ACC112 (cell line): Measurements from ENCODE around the gene SOHLH1.

Experiments used
- H2AFZ ChIP-seq: fragments of 200-600 bp; sonication (generic); one replicate; pipeline ENCODE4 v1.6.0; 2017; ENCODE audit warnings: antibody characterized with exemption, low read length; ENCODE audit not compliant: unreplicated experiment
- H3K27ac ChIP-seq: fragments of 200-600 bp; sonication (generic); 2 replicates; pipeline ENCODE4 v1.5.1; 2014; ENCODE audit warnings: low read depth, mild to moderate bottlenecking, antibody characterized with exemption, low read length, moderate library complexity
- H3K27me3 ChIP-seq: fragments of 200-600 bp; sonication (generic); 2 replicates; pipeline ENCODE4 v1.6.1; 2014; ENCODE audit warnings: mild to moderate bottlenecking, antibody characterized with exemption, low read length, moderate library complexity, mixed read lengths; ENCODE audit not compliant: insufficient read depth
- H3K36me3 ChIP-seq: fragments of 200-600 bp; sonication (generic); 2 replicates; pipeline ENCODE4 v1.6.1; 2016; ENCODE audit warnings: mild to moderate bottlenecking, antibody characterized with exemption, low read length, moderate library complexity, mixed read lengths; ENCODE audit not compliant: insufficient read depth
- H3K4me1 ChIP-seq: fragments of 200-600 bp; sonication (generic); one replicate; pipeline ENCODE4 v1.6.1; 2016; ENCODE audit warnings: low read length, mixed read lengths; ENCODE audit not compliant: insufficient read depth, unreplicated experiment, control insufficient read depth
- H3K4me3 ChIP-seq: fragments of 200-600 bp; sonication (generic); 2 replicates; pipeline ENCODE4 v1.5.1; 2014; ENCODE audit warnings: mild to moderate bottlenecking, low read depth, low read length
- H3K79me2 ChIP-seq: fragments of 200-600 bp; sonication (generic); one replicate; pipeline ENCODE4 v1.6.0; 2016; ENCODE audit warnings: low read length; ENCODE audit not compliant: control insufficient read depth, unreplicated experiment, insufficient read depth

The SOHLH1 gene

GRCh38 chr9:135699440-135699839, at the start of gene SOHLH1:
TSS of gene SOHLH1 (minus strand) at chr9:135699481. CDS start at chr9:135699467, 14 bp downstream.
- H3K4me1 ChIP-seq, result no peaks in the 10 kb centered on the region
- H3K4me3 ChIP-seq, result no peak within 1 kb of the TSS
- H3K36me3 ChIP-seq, result no peaks in the 10 kb centered on the region
- H3K27ac ChIP-seq, result no peak within 1 kb of the TSS
- H2AFZ ChIP-seq, result no peak within 1 kb of the TSS
- H3K27me3 ChIP-seq, result peaks cover 17% of the 10 kb centered on the region
- no peaks in the 10 kb centered on the region for H3K79me2 ChIP-seq

DNA sequence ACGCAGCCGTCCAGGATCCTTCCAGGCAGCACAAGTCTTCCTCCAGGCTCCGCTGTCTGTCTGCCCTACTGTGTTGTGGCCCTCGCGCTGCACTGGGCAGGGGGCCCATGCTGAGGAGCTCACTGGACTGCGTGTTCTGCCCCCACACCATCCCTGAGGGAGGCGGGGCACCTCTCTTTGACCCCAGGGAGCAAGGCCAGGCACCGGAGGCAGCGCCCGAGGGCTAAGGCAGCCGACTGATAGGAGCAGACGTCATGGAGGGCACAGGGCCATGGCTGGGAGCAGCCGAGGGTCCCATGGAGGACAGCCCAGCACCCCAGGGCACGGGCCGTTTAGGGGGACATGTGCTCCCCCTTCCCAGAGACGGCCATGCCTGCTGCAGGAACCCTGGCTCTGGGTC, 49.4 kb upstream of the SOHLH1 start:
- Histone ChIP-seq H3K4me1 (no peaks in the 10 kb centered on the region), H3K79me2 (no peaks in the 10 kb centered on the region), H3K4me3 (no peak overlapping the region), H3K27ac (no peak overlapping the region), H2AFZ (no peak overlapping the region), H3K27me3 (peaks cover 36% of the 10 kb centered on the region), H3K36me3 (no peaks in the 10 kb centered on the region)

- Histone ChIP-seq H3K79me2 (no peaks in the 10 kb centered on the region), H3K36me3 (no peaks in the 10 kb centered on the region), H3K4me3 (no peak overlapping the region), H3K4me1 (no peaks in the 10 kb centered on the region), H3K27ac (no peak overlapping the region), H3K27me3 (peaks cover 31% of the 10 kb centered on the region; the same call in 1 of the 2 replicates), H2AFZ (no peak overlapping the region)
Observed at GRCh38 chr9:135747311-135747710, 48.0 kb upstream of the SOHLH1 start.

DNA sequence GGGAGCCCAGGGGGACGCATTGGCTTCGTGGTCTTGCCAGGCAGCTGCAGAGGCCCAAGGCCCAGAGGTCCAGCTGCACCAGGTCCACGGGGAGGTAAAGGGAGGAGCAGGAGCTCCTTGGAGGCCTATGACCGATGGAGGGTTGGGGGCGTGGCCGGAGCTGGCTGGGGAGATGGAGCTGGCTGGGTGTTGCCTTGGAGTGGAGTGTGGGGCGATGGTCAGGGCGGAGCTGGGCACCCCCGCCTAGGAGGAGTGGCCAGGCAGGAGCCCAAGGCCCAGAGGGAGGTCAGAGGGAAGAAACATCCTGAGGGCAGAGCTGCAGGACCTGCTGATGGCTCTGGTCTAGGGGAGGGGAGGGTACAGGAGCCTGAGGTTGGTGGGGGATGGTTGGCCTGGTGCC, 47.3 kb upstream of the SOHLH1 start:
- no peaks in the 10 kb centered on the region for H3K79me2 ChIP-seq
- no peaks in the 10 kb centered on the region for H3K4me1 ChIP-seq
- H3K36me3 ChIP-seq, result no peaks in the 10 kb centered on the region
- no peak overlapping the region for H3K27ac ChIP-seq
- peaks cover 27% of the 10 kb centered on the region; the same call in 1 of the 2 replicates for H3K27me3 ChIP-seq
- no peak overlapping the region for H2AFZ ChIP-seq
- no peak overlapping the region for H3K4me3 ChIP-seq

- no peaks in the 10 kb centered on the region for H3K79me2 ChIP-seq
- no peak overlapping the region for H3K4me3 ChIP-seq
- H3K27ac ChIP-seq, result no peak overlapping the region
- H3K36me3 ChIP-seq, result no peaks in the 10 kb centered on the region
- no peaks in the 10 kb centered on the region for H3K4me1 ChIP-seq
- H3K27me3 ChIP-seq, result peaks cover 20% of the 10 kb centered on the region; the same call in 1 of the 2 replicates
- no peak overlapping the region for H2AFZ ChIP-seq
Observed at GRCh38 chr9:135745686-135746324, 46.5 kb upstream of the SOHLH1 start.

DNA sequence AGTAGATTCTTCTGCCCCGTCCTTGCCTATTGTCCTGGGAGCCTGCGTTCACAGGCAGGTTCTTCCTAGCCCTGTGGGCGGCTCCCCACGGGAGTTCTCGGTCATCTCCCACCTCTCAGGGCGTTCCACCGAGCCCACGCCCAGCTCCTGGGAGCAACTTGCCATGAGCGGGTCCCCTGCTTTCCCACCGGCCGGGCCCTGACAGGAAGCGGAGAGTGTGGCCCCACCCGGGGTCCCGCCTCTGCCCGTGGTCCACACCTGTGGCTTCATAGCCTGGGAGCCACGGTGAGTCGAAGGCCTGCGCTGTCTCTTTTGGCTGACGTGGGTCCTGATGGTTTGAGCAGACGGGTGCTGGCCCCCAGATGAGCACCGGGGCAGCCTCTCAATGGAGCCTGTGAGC, 45.9 kb upstream of the SOHLH1 start:
- peaks cover 19% of the 10 kb centered on the region for H3K27me3 ChIP-seq
- H3K36me3 ChIP-seq, result no peaks in the 10 kb centered on the region
- H3K79me2 ChIP-seq, result no peaks in the 10 kb centered on the region
- H3K27ac ChIP-seq, result no peak overlapping the region
- no peak overlapping the region for H2AFZ ChIP-seq
- no peak overlapping the region for H3K4me3 ChIP-seq
- no peaks in the 10 kb centered on the region for H3K4me1 ChIP-seq

DNA sequence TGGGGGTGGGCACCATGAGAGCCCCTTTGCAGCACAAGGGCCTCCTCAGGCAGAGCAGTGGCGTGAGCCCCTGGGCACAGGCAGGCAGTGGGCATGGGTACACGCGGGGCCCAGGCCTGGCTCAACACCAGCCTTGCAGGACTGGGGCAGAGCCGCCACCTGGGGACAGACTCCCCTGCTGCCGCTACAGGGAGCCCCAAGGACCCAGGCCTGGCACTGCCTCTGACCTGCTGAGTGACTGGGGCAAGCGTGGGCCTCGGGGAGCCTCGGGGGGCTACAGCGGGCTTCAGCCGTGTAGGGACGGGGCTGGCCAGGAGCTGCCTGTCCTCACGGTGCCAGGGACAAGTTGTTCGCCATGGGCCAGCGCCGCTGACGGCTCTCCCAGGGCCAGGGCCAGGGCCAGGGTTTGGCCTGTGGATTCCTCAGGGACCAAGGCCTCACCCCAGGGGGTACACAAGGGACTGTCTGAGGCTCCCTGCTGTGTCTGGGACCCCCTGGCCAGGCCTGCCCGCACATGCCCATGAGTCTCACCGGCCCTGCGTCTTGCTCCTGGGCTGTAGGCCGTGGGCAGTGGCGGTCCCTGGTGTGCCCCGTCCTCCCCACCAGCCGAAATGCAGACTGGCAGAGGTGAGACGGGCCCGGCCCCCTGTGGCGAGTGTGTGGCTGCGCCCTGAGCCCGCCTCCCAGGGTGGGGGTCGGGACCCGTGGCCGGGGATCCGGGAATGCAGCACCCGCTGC, 45.2 kb upstream of the SOHLH1 start:
- Histone ChIP-seq H3K27me3 (peaks cover 15% of the 10 kb centered on the region), H3K4me3 (no peak overlapping the region), H3K36me3 (no peaks in the 10 kb centered on the region), H3K4me1 (no peaks in the 10 kb centered on the region), H3K27ac (no peak overlapping the region), H2AFZ (no peak overlapping the region), H3K79me2 (no peaks in the 10 kb centered on the region)

DNA sequence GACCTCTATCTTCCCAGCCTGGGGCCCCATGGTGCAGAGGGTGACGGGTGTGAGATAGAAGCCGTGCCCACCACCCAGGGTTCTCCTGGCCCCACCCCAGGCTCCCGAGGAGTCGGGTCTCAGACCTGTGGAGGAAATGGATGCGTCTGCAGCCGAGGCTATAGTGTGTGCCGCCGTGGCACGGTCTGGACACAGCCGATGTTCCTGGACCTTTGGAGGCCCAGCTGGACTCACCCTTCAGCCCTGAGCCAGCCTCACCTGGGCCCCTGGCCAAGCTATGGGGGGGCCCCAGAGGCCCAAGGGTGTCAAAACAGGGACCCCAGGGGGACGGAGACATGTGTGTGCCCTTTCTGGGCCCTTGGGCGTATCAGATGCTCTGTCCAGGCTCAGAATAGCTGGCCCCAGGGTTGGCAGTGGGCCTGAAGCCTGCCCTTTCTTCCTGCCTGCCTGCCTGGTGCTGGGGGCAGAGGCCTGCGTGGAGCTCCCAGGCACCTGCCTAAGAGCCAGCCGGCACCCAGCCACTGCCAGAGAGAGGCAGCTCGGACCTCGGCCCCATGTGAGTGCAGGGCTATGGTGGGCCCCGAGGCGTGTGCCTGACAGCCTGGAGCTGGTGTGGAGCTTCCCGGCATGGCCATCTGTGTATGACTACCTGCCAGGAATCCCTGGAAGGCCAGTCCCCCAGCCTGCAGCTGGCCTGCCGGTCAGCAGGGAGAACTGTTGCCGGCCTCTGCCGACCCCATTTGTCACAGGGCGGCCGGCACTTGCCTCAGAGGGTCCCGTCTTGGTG, 44.5 kb upstream of the SOHLH1 start:
- Histone ChIP-seq H3K4me1 (no peaks in the 10 kb centered on the region), H2AFZ (no peak overlapping the region), H3K4me3 (no peak overlapping the region), H3K27me3 (peaks cover 17% of the 10 kb centered on the region), H3K27ac (no peak overlapping the region), H3K36me3 (no peaks in the 10 kb centered on the region), H3K79me2 (no peaks in the 10 kb centered on the region)

- no peaks in the 10 kb centered on the region for H3K79me2 ChIP-seq
- peaks cover 21% of the 10 kb centered on the region for H3K27me3 ChIP-seq
Observed at GRCh38 chr9:135743021-135743420, 43.7 kb upstream of the SOHLH1 start.

GRCh38 chr9:135741276-135742219, 42.3 kb upstream of the SOHLH1 start:
- H3K27me3 ChIP-seq, result peaks cover 36% of the 10 kb centered on the region
- H3K79me2 ChIP-seq, result no peaks in the 10 kb centered on the region
- no peak overlapping the region for H2AFZ ChIP-seq
- no peaks in the 10 kb centered on the region for H3K36me3 ChIP-seq
- H3K27ac ChIP-seq, result no peak overlapping the region
- H3K4me1 ChIP-seq, result no peaks in the 10 kb centered on the region
- H3K4me3 ChIP-seq, result no peak overlapping the region

More at GRCh38 chr9:135743021-135743420, 43.7 kb upstream of the SOHLH1 start:
- Histone ChIP-seq H3K4me1 (no peaks in the 10 kb centered on the region), H3K4me3 (no peak overlapping the region), H3K36me3 (no peaks in the 10 kb centered on the region), H2AFZ (no peak overlapping the region), H3K27ac (no peak overlapping the region)
